ENCODE data around the gene FXYD7.
"Not testable (repeated sequence)": the region's sequence is repeated elsewhere in the genome, so short reads cannot be mapped to it uniquely, and the experiment has no call there.

Gene FXYD7, protein sequence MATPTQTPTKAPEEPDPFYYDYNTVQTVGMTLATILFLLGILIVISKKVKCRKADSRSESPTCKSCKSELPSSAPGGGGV

DNA sequence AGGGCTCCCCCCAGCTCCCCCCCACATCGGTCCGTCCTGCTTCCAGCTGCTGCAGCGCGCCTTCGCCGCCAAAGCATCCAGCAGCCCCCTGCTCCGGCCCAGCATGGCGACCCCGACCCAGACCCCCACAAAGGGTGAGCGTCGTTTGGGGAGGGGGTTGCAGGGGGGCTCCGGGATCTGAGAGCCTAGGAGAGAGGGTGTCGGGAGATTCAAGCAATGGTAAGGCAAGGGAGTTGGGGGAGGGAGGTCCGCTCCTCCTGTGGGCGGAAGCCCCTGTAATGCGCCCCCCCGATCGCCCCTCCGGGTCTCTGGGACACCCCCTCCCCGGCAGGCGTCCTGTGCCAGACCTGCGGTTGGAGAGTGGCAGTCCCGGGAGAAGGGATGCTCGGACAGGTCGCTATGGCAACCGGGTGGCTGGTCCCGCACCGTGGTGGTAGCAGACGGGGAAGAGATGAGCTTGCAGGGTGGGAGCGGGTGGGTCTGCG lies at the start of gene FXYD7:
FXYD7 (plus strand) TSS at position 25 of the 485 bp plus-strand sequence; CDS start at position 104, 79 bp downstream.
- DNase-seq = no peak

DNA sequence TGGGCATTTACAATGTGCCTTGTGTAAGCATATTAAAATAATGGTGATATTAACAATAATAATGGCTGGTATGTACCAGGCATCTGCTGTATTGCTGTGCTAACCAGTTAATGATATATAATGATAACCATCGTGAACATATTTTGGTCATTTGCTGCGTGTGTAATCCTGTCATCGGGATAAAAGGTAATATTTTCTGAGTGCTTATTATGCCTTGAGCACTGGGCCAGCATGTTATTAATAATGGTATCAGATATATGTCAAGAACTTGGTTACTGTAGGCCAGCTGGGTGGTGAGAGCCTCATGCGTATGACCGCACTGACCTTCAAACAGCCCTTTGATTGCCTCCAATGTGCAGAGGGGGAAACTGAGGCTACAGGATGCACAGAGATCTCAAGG lies 49.6 kb upstream of the FXYD7 start:
- no peak for DNase-seq

DNA sequence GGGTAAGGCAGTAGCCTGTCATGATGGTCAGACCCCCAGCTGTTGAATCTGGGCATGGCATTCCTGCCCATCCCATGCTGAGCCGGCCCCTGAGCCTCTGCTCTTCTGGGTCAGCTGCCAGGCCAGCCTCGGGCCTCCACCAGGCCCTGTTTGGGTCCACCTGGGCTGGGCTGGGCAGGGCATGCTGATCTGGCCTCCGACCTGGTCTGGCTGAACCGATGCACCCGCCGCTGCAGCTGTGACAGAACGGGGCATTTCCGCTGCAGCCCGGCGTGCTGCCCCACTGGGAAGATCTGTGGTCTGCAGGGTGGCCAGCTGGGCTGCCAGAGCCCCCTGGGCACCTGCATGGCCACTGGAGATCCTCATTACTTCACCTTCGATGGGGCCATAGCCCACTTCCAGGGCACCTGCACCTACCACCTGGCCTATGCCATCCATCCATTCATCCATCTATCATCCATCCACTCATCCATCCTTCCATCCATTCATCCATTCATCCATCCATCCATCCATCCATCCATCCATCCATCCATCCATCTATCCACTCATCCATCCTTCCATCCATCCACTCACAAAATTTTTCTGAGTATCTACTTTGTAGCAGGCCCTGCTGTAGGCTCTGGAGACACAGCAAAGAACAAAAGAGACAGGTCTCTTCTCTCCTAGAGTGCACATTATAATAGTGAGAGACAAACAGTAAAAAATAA lies 49.0 kb upstream of the FXYD7 start:
- no peak for DNase-seq

DNA sequence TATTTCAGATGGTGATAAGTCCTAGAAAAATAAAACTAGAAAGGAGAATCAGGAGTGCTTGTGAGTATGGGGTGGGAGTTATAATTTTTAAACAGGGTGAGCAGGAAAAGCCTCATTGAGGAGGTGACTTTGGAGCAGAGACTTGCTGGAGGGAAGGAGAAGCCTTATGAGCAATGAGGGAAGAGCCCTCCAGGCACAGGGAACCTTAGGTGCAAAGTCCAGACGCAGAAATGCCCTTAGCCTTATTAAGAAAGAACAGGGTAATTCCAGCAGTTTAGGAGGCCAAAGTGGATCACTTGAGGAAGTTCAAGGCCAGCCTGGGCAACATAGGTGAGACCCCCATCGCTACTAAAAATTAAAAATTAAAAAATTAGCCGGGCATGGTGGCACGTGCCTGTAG lies 48.4 kb upstream of the FXYD7 start:
- no peak for DNase-seq

DNA sequence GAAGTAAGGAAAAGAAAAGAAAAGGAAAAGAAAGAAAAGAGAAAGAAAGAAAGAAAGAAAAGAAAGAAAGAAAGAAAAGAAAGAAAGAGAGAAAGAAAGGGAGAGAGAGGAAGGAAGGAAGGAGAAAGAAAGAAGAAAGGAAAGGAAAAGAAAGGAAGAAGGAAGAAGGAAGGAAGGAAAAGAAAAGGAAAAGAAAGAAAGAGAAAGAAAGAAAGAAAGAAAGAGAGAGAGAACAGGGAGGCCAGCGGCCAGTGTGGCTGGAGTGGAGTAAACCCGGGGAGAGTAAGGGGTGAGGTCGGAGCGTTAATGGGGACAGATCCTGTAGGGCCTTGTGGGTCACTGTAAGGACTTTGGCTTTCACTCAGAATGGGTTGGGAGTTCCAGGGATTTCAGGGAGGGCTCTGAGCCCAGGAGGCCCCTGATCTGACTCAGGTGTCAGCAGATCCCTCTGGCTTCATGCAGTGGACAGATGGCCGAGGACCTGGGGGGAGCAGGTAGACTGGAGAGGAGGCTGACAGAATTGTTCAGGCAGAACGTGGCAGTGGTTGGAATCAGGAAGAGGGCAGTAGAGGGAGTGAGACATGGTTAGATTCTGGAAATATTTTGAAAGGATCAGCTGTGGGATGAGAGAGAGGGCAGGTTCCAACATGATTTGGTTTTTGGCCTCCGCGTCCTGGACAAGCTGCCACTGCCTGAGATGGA lies 47.2 kb upstream of the FXYD7 start:
- DNase-seq = no peak

DNA sequence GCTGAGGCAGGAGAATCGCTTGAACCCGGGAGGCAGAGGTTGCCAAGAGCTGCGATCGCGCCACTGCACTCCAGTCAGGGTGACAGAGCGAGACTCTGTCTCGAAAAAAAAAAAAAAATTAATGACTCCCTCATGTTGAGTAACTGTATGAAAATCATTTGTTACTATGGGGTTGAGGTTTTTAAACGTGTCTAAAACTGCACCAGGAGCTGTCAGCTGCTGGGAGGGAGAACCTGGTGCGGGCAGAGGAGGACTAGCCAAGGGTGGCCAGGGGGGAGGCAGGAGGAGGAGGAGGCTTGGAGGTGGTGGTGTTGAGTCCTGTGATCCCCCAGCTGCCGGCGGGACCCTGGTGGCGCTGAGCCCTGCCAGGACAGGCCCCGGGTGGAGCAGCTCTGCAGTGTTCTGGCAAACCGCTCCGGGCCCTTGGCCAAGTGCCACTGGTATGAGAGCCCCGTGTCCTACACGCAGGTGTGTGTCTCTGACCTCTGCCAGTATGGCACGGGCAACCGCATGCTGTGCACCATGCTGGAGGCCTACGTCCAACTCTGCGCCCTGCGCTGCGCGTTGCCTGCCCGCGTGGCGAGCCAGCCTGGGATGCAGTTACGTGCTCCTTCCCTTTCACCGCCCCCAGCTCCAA lies 44.5 kb upstream of the FXYD7 start:
- DNase-seq = no peak

DNA sequence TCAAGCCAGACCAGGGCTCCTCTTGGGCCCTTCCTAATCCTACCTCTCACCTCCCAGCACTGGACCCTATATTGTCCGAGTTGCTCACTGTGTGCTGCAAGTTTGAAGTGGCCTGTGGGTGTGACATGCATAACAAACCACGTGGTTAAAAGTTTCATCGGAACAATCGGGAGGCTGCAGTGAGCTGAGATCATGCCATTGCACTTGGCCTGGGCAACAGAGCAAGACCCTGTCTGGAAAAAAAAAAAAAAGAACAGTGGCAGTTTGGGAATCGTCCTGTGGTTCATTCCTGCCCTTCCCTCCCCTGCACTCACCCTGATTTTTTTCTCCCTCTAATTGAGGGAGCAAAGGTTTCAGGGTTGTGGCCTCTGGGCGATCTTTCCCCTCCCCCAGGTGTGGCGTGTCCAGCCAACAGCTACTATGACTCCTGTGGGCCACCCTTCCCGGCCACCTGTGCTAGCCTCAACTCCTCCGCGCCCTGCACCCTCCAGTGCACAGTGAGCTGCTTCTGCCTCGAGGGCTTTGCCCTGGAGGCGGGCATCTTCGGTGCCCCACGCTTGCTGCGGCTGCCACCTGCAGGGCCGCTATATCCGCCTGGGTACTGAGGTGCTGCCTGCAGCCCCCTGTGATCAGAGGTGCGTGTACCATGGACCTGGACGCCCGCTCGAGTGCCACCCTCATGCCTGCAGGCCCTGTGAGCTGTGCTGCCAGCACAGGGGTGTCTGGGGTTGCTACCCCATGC lies 43.7 kb upstream of the FXYD7 start:
- DNase-seq = no peak

DNA sequence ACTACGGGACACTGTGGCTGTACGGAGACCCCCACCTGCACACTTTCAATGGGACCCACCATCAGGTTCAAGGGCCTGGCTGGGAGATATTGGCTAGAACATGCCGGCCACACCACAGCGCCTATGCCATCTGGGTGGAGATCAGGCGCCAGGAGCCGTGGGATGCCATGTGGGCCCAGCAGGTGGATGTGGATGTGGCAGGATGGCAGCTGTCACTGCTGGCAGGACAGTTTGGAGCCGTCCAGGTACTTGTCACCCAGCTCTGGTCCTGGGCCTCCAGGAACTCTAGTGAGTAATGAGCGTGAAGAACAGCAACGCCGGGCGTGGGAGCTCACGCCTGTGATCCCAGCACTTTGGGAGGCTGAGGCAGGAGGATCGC lies 43.2 kb upstream of the FXYD7 start:
- DNase-seq = no peak

DNA sequence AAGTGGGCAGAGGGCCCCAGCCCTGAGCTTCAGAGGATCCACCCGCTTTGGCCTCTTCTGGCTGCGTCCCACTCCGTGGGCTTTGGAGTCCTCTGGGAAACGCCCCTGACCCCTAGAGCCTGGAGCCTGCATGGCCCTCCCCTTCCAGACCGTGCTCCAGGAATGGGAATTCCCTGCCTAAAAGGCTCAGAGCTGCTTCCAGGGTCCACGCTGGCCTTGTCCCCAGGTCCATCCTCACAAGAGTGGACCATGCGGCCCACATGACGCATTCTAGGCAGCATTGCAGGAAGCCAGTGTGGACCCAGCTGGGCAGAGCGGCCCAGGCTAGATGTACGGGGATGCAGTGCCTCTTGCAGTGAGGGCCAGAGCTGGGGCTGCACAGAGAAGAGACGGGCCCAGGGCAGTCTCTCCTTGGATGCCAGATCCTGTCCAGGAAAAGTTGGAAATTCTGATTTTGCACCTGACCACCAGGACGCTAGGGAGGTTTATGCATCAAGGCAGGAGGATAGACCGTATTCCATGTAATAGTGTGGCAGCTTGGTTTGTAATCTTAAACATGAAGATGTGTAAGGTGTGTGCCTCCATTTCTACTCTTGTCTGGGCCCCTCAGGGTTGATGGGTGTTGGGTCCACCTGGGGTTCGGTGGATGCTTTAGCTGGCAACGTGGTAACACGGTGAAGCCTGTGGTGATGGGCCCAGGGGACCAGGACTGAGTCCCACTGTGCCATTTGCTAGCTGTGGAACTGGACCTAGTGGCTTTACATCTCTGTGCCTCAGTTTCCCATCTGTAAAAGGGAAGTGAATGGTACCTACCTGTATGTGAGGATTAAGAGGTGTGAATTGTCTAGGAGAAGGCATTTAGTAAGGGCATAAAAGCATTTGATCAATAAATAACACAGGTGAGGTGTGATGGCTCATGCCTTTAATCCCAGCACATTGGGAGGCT lies 42.2 kb upstream of the FXYD7 start:
- no peak for DNase-seq

DNA sequence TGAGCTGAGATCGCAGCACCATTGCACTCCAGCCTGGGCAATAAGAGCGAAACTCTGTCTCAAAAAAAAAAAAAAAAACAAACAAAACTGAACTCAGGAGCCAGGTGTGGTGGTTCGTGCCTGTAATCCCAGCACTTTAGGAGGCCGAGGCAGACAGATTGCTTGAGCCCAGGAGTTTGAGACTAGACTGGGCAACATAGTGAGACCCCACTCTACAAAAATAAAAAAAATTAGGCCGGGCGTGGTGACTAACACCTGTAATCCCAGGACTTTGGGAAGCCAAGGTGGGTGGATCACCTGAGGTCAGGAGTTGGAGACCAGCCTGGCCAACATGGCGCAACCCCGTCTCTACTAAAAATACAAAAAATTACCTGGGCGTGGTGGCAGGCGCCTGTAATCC lies 41.1 kb upstream of the FXYD7 start:
- not testable (repeated sequence) for DNase-seq

DNA sequence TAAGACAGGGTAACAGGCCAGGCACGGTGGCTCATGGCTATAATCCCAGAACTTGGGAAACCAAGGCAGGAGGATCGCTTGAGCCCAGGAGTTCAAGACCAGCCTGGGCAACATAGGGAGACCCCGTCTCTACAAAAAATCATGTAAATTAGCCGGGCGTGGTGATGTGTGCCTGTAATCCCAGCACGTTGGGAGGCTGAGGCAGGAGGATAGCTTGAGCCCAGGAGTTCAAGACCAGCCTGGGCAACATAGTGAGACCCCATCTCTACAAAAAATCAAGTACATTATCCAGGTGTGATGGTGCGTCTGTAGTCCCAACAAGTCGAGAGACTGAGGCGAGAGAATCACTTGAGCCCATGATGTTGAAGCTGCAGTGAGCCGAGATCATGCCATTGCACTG lies 39.4 kb upstream of the FXYD7 start:
- DNase-seq = not testable (repeated sequence)

DNA sequence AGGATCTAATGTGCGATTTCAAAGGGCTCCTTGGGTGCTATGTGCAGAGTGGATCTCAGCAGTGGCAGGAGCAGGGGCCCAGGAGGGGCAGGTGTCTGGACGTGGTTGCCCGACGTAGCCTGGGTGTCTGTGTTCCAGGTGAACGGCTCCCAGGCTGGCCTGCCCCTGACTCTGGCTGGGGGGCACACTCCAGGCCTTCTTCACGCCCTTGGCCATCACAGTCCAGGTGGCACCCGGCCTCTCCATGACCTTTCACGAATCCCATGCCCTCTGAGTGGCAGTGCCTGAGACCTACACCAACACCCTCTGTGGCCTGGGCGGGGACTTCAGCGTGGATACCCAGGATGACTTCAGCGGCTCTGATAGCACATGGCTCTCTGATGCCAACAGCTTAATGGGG lies 38.7 kb upstream of the FXYD7 start:
- no peak for DNase-seq

DNA sequence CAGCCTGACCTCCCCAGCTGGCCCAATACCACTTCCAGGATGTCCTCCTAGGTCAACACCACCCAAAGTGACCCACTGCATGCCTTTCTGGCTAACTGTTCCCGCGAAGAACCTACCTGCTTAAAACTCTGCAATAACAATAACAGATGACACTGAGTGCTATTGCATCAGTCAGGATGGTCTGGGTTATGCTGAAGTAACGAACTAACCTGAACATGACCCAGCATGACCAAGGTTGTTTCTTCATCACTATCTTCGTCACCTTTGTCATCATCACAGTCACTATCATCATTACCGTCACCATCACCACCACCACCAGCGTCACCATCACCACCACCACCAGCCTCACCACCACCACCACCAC lies 38.0 kb upstream of the FXYD7 start:
- DNase-seq = no peak

DNA sequence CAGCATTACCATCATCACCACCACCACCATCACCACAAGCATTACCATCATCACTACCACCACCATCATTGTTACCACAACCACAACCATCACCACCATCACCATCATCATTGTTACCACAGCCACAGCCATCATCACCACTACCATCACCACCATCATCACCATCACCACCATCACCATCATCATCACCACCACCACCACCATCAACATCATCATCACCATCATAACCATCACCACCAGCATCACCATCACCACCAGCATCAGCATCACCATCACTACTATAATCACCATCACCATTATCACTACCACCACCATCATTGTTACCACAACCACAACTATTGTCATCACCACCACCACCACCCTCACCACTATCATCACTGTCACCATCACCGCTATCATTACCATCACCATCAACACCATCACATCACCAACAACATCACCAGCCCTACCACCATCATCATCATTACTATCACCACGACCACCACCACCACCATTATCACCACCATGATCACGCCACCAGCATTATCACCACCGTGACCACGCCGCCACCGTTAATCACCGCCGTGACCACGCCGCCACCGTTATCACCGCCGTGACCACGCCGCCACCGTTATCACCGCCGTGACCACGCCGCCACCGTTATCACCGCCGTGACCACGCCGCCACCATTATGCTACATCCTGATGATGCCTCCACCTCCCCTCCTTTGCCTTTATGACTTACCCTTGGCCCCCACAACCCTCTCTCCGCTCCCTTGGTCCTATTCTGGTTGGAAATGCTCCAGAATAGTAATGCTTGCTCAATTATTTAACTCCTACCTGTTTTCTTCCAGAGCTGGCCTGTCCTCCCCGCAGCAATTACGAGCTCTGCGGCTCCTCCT lies 37.4 kb upstream of the FXYD7 start:
- DNase-seq = no peak

DNA sequence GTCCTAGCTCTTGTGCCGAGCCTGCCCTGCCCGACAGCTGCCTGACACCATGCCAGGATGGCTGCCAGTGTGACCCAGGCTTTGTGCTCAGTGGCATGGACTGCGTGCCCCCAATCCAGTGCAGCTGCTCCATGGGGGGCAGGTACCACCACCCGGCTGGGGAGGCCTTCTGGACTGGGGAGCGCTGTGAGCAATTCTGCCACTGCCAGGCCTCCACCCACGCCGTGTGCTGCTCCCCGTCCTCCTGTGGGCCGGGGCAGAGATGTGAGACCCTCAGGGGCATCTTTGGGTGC lies 36.8 kb upstream of the FXYD7 start:
- no peak for DNase-seq

DNA sequence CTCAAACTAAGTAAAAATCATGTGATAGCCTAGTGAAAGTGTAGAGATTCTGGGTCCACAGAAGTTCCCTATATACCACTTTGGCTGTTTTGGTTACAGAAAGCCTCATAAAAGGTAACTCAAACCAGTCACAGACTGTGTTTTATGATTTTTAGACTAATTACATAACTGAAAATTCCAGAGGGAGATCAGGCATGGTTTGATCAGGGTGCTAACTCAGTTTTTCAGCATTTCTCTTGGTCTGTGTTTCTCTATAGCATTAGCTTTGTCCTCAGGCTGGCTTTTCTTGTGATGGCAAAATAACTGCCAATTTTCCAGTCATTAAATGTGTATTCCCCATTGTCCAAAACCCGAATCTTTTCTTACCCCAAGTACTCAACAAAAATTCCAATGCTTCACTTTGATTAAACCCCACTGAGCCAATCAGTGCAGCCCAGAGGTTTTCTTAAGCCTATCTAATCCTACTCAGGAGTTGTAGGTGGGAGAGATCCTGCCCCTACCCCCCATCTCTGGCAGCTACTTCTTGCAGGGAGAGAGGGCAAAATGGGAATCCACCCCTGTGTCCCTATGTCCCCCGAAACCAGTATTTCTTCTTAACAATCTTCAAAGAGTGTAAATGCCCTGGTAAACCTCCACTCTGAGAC lies 36.0 kb upstream of the FXYD7 start:
- DNase-seq = no peak

DNA sequence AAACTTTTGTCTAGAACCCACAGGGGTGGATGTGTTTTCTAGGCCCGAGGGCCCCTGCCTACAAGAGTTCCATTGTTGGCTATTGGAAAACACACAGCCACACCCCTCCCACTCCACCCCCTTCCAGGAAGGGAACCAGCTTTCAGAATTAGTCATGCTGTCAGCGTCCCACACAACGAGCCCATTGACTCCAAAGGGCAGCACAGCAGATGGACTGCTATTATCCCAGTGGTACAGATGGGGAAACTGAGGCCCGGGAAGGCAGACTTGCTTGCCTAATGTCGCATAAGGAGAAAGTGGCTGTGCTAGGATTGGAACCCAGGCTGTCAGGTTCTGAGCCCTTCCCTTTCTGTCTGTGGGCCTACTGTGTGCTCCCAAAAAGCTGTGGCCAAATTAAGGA lies 35.5 kb upstream of the FXYD7 start:
- no peak for DNase-seq

DNA sequence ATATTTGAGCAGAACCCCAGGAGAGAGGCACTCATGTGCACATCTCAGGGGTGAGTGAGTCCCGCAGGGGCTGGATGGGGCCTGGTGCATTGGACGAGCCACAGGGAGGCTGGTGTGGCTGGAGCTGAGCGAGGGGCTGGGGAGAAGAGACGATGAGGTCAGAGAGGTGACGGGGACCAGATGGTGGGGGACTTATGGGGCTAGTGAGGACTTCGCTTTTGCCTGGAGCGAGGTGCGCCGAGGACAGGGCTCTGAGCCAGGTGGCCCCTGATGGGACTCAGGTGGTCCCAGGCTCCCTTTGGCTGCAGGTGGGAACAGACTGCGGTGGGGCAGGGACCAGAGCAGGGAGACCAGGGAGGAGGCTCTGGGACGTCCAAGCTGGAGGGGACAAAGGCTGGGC lies 34.3 kb upstream of the FXYD7 start:
- DNase-seq = no peak

DNA sequence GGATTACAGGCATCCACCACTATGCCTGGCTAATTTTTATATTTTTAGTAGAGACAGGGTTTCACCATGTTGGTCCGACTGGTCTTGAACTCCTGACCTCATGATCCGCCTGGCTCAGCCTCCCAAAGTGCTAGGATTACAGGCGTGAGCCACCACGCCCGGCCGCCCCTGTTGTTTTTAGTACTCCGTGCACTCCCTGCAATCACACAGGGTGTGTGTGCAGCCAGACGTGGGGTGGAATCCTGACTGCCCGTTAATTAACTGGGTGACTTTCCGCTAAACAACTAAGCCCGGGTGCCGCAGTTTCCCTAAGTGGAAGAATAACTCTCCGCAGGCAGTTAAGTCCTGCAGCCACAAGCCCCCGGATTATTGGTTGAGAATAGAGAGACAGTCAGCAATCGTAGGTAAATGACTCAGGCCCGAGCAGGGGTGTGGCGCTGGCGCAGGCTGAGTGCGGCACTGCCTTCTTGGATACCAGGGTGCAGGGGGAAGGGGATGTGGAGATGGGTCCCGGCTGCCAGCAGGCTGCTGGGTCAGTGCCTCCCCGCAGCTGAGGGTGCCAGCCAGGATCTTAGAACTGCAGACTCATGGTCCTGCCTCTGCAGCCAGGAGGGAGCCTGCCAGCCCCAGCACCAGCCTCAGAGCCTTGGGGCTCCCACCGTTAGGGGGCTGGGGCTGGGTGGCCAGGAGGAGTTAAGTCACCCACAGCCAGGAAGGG lies 33.5 kb upstream of the FXYD7 start:
- DNase-seq = no peak

DNA sequence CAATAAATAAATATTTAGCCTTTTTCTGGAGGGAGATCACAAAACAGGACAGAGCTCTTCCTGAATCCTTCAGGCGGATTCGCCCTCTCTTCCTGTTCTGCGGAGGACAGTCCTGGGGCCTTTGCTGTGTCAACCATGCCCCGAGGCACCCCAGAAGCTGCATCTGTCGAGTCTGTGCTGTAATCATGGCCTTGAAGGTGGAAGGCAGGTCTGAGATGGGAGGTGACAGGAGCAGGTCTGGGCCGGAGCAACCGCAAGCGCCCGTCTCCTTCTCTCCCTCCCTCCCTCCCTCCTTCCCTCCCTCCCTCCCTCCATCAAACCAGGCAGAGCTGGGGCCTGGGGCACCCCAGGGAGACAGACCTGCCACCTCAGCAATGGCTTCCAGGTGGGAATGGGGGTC lies 32.1 kb upstream of the FXYD7 start:
- no peak for DNase-seq
